Breast epithelium (tissue), 4 donors: Measurements from ENCODE around the gene TMUB2. TPM values are rescaled to one million over a fixed set of nuclear protein-coding genes. Genes with fewer than 3 reads are reported as not detected.

Experiments used
- DNase-seq, 2 donors: peaks; one replicate each; pipeline ENCODE4 v3.0.0-alpha.2; 2019; ENCODE audit warnings: low spot score in 2 of 2
- H3K27ac ChIP-seq, 2 donors: fragments of 200-600 bp; sonication (generic) in 1 of 2; one replicate each; pipeline ENCODE4 v1.5.1; 2016 to 2019; ENCODE audit warnings: mild to moderate bottlenecking in 1 of 2
- H3K27me3 ChIP-seq, 2 donors: fragments of 200-600 bp; sonication (generic) in 1 of 2; one replicate each; pipeline versions ENCODE4 v1.5.1 to v1.6.0; 2017 to 2019; ENCODE audit warnings: control low read depth in 1 of 2, mild to moderate bottlenecking in 1 of 2
- H3K36me3 ChIP-seq: fragments of 200-600 bp; one replicate; pipeline ENCODE4 v1.5.1; 2019
- H3K4me1 ChIP-seq, 2 donors: fragments of 200-600 bp; sonication (generic); one replicate each; pipeline ENCODE4 v1.5.1; 2016 to 2019; ENCODE audit warnings: control low read depth in 1 of 2
- H3K4me3 ChIP-seq, 3 donors: fragments of 200-600 bp; sonication (generic); 1 replicate in 2 of 3; 2 replicates in 1 of 3; pipeline ENCODE4 v1.5.1; 2016 to 2019; ENCODE audit warnings: mild to moderate bottlenecking in 3 of 3, moderate library complexity in 2 of 3
- H3K9me3 ChIP-seq, 2 donors: fragments of 200-600 bp; sonication (generic) in 1 of 2; one replicate each; pipeline ENCODE4 v1.5.1; 2016 to 2019; ENCODE audit warnings: control low read depth in 1 of 2
- POLR2A ChIP-seq: fragments of 450-650 bp; IDR thresholded peaks from one replicate; pipeline ENCODE4 v1.6.1; 2016; ENCODE audit warnings: antibody characterized with exemption, mild to moderate bottlenecking, moderate library complexity
- POLR2AphosphoS5 ChIP-seq, 3 donors: sonication (generic); formaldehyde crosslinking; IDR thresholded peaks; one replicate each; pipeline ENCODE4 v1.6.1; 2017; ENCODE audit warnings: antibody characterized with exemption in 3 of 3
- intact Hi-C: fragments of 100-400 bp; cut with DNase I; formaldehyde crosslinking; loops from one replicate; pipeline ENCODE4 v1.15.1; 2023; ENCODE audit warnings: low total_unique reads
- total RNA-seq, 3 donors: library from RNA; depleted of rRNA; stranded (reverse); fragments of >200 nt; gene quantifications; one replicate each; pipeline ENCODE4 v1.1.0, GENCODE V29; 2016
- TF ChIP-seq, protein P1 (sequence below), 3 donors: fragments of 450-650 bp; IDR thresholded peaks; one replicate each; pipeline ENCODE4 v1.5.1; 2016 to 2017; ENCODE audit warnings: antibody characterized with exemption in 3 of 3, mild to moderate bottlenecking in 3 of 3, moderate library complexity in 3 of 3

TMUB2 gene
- total RNA-seq, 3 donors from 2014 or later, result 36.0 to 52.0 (median 40.6) TPM

DNA sequence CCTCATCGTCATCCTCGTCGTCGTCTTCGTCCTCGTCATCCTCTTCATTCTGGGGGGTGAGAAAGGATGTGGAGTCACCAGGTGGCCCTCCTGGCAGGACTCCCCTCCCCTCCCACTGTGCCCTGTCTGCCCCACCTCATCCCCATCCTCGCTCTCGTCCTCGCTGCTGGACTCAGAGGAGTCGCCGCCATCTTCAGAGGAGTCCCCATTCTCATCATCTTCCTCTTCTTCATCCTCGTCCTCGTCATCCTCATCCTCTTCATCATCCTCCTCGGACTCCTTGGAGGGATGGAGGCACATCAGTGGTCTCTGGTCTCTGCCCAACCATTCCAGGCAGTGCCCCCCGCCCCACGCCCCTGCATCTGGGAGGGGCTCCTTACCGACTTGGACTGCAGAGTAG is 20.5 kb downstream of the TMUB2 start:
- H3K9me3 ChIP-seq, result no peaks in the 10 kb centered on the region
- H3K4me3 ChIP-seq, result no peak overlapping the region
- no peaks in the 10 kb centered on the region for H3K27me3 ChIP-seq
- no peak overlapping the region for H3K27ac ChIP-seq
- no peak for DNase-seq
- H3K36me3 ChIP-seq, result peaks cover 9% of the 10 kb centered on the region
- intact Hi-C loops, result no loop called here
- peaks cover 0 to 3% of the 10 kb centered on the region in 2 donors for H3K4me1 ChIP-seq
- TF ChIP-seq, protein P1, sequence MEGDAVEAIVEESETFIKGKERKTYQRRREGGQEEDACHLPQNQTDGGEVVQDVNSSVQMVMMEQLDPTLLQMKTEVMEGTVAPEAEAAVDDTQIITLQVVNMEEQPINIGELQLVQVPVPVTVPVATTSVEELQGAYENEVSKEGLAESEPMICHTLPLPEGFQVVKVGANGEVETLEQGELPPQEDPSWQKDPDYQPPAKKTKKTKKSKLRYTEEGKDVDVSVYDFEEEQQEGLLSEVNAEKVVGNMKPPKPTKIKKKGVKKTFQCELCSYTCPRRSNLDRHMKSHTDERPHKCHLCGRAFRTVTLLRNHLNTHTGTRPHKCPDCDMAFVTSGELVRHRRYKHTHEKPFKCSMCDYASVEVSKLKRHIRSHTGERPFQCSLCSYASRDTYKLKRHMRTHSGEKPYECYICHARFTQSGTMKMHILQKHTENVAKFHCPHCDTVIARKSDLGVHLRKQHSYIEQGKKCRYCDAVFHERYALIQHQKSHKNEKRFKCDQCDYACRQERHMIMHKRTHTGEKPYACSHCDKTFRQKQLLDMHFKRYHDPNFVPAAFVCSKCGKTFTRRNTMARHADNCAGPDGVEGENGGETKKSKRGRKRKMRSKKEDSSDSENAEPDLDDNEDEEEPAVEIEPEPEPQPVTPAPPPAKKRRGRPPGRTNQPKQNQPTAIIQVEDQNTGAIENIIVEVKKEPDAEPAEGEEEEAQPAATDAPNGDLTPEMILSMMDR (IDR thresholded peaks at IDR 0.05), result no peak
- TF ChIP-seq POLR2AphosphoS5 (IDR thresholded peaks at IDR 0.05), result no peak
- no peak for TF ChIP-seq POLR2A

DNA sequence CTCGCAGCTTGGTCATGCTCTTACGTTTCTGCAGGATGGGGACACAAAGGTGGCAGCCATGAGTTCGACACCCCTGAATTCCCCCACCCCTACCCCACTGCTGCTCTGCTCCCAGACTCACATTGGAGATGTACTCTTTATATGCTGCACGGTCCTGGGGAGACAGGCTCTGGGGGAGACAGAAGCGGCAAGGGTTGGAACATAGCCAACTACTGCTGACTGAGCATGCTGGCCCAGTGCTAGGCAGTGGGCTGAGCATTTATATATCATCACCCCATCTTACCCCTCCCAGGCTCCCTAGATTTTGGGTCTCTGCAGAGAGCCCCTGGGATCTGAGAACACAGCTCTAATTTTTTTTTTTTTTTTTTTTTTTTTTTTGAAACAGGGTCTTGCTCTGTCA is 21.0 kb downstream of the TMUB2 start:
- TF ChIP-seq, protein P1 (IDR thresholded peaks at IDR 0.05), result no peak
- no peak for TF ChIP-seq POLR2AphosphoS5 (IDR thresholded peaks at IDR 0.05)
- TF ChIP-seq POLR2A, result no peak
- H3K27ac ChIP-seq, result no peak overlapping the region

DNA sequence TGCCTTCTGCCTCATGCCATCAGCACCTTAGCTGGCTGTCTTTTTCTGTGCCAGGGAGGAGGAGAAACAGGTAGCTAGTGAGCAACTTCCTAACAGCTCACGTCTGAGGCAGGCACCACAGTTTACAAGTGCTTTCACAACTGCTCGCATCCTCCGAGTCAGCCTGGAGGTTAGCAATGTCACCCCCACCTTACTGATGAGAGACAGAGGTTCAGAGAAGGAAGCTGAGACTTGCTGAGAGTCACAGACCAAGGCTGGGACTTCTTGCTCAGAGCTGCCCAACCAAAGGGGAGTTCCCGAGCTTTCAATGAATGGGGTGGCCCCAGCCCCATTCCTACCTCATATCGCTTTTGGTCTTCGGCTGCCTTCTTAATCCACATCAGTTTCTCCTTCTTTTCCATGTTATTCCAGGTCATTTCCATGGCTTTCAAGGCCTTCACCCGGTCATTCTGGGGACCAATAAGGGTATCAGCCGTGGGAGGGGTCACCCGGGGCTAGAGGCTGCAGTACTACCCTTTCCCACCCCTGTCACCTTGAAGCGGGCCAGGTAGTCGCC is 23.1 kb downstream of the TMUB2 start:
- peaks cover 9% of the 10 kb centered on the region for H3K36me3 ChIP-seq

More for the DNA sequence above, 21.0 kb downstream of the TMUB2 start:
- Histone ChIP-seq H3K36me3 (peaks cover 9% of the 10 kb centered on the region), H3K4me1 (peaks cover 0 to 3% of the 10 kb centered on the region in 2 donors), H3K9me3 (no peaks in the 10 kb centered on the region), H3K27me3 (no peaks in the 10 kb centered on the region), H3K4me3 (no peak overlapping the region)
- DNase-seq, result no peak
- intact Hi-C loops, result no loop called here

DNA sequence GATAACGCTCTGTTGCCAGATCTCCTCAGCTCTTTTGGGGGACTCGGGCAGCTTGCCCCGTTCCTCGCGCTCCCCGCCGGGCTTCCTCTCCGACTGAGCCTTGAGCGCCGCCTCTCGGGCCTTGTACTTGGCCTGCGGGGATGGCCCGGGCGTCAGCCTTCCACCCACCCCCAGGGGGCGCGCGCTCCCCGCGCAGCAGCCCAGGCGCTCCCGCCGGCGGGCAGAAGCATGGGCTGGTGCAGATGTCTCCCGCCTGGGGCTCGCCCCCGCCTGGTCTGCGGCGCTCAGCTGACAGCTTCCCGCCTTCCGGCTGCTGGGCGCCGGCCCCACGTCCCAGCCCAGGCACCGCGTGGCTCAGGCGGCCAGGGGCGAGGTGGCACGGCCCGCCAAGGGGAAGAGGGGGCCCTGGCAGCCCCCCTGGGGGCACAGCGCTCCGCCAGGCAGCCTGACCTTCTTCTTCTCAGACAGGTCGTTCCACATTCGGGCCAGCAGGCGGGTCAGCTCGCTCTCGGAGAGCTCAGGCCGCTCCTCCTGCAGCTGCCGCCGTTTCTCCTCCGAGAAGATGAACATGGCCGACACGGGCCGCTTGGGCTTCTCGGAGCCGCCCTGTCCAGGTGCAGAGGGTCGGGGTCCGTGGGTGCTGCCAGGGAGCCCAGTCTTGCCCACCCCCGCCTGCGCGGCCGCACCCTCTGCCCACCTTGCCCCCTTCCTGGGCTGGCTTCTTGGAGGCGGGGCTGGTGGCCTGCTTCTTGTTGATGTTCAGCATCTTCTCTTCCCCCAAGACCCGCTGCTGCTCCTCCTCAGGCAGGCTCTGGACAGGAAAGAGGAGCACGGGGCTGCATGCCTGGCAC is 23.8 kb downstream of the TMUB2 start:
- H3K4me1 ChIP-seq, result peaks cover 0 to 3% of the 10 kb centered on the region in 2 donors
- H3K9me3 ChIP-seq, result no peaks in the 10 kb centered on the region
- intact Hi-C loops, result loop anchor here (5.0 kb wide), 1 partner anchor 117 kb away; no protein-coding TSS in a partner anchor
- peak overlapping the region in 1 of 2 donors; percentile 46 for H3K27ac ChIP-seq
- peak; percentile 56 to 67 for DNase-seq
- no peaks in the 10 kb centered on the region for H3K27me3 ChIP-seq
- TF ChIP-seq POLR2A, result no peak
- peak; percentile 12 to 54 (median 21) for TF ChIP-seq POLR2AphosphoS5 (IDR thresholded peaks at IDR 0.05)
- TF ChIP-seq, protein P1 (IDR thresholded peaks at IDR 0.05), result peak; percentile 75 to 90 (median 89)
- H3K36me3 ChIP-seq, result peaks cover 9% of the 10 kb centered on the region
- peak overlapping the region in 2 of 3 donors; percentile 0 to 39 for H3K4me3 ChIP-seq

More for the DNA sequence above, 23.1 kb downstream of the TMUB2 start:
- Histone ChIP-seq H3K27me3 (no peaks in the 10 kb centered on the region), H3K4me1 (peaks cover 0 to 3% of the 10 kb centered on the region in 2 donors), H3K27ac (peak overlapping the region in 1 of 2 donors; percentile 46), H3K9me3 (no peaks in the 10 kb centered on the region), H3K4me3 (peak overlapping the region in 1 of 3 donors; percentile 0)
- no peak for TF ChIP-seq POLR2A
- no peak for TF ChIP-seq POLR2AphosphoS5 (IDR thresholded peaks at IDR 0.05)
- TF ChIP-seq, protein P1 (IDR thresholded peaks at IDR 0.05), result no peak
- intact Hi-C loops, result loop anchor here (5.0 kb wide), 1 partner anchor 117 kb away; no protein-coding TSS in a partner anchor
- DNase-seq, result no peak
